Astrocyte (in vitro differentiated cells and primary cell): ENCODE measurements around the gene ERFE. TPM values are rescaled to one million over a fixed set of nuclear protein-coding genes. Genes with fewer than 3 reads are reported as not detected.

Experiments
- DNase-seq: peaks from one replicate; pipeline ENCODE4 v3.0.0-alpha.2; 2010; ENCODE audit warnings: low read depth
- FAIRE-seq: peaks from 2 replicates; lab custom pipeline; 2011; peaks lifted over from hg19 to GRCh38; lab: Jason Lieb, UNC
- H2AFZ ChIP-seq: 2 replicates; pipeline ENCODE4 v1.6.0; 2012; ENCODE audit warnings: low read depth, low read length, inconsistent platforms
- H3K27ac ChIP-seq: 2 replicates; pipeline ENCODE4 v1.5.1; 2011; ENCODE audit warnings: low read depth, low read length, inconsistent platforms
- H3K27me3 ChIP-seq: 2 replicates; pipeline ENCODE4 v1.6.0; 2011; ENCODE audit warnings: low read length, inconsistent platforms; ENCODE audit not compliant: insufficient read depth
- H3K36me3 ChIP-seq: 2 replicates; pipeline ENCODE4 v1.5.1; 2011; ENCODE audit warnings: low read length, inconsistent platforms; ENCODE audit not compliant: insufficient read depth
- H3K4me1 ChIP-seq: 2 replicates; pipeline ENCODE4 v1.5.1; 2011; ENCODE audit warnings: low read length, inconsistent platforms; ENCODE audit not compliant: insufficient read depth
- H3K4me2 ChIP-seq: 2 replicates; pipeline ENCODE4 v1.6.0; 2012; ENCODE audit warnings: low read length, inconsistent platforms
- H3K4me3 ChIP-seq: 2 replicates; pipeline ENCODE4 v1.5.1; 2011; ENCODE audit warnings: low read depth, mild to moderate bottlenecking, low read length, inconsistent platforms; ENCODE audit not compliant: insufficient read depth
- H3K79me2 ChIP-seq: 2 replicates; pipeline ENCODE4 v1.6.0; 2012; ENCODE audit warnings: mild to moderate bottlenecking, low read length, inconsistent platforms; ENCODE audit not compliant: insufficient read depth
- H3K9ac ChIP-seq: 2 replicates; pipeline ENCODE4 v1.6.0; 2012; ENCODE audit warnings: mild to moderate bottlenecking, low read length, inconsistent platforms
- H3K9me3 ChIP-seq: 2 replicates; pipeline ENCODE4 v1.5.1; 2012; ENCODE audit warnings: low read depth, mild to moderate bottlenecking, low read length, inconsistent platforms; ENCODE audit not compliant: insufficient read depth
- H4K20me1 ChIP-seq: 2 replicates; pipeline ENCODE4 v1.6.0; 2012; ENCODE audit warnings: low read length, inconsistent platforms; ENCODE audit not compliant: insufficient read depth
- H3K27ac Mint-ChIP-seq: one replicate; pipeline ENCODE4 v1.8.0; 2021; ENCODE audit warnings: mild to moderate bottlenecking, mixed read lengths; ENCODE audit not compliant: unreplicated experiment
- H3K27me3 Mint-ChIP-seq: one replicate; pipeline ENCODE4 v1.8.0; 2021; ENCODE audit warnings: low read depth, mixed read lengths; ENCODE audit not compliant: unreplicated experiment
- H3K36me3 Mint-ChIP-seq: one replicate; pipeline ENCODE4 v1.8.0; 2021; ENCODE audit warnings: low read depth, mixed read lengths; ENCODE audit not compliant: unreplicated experiment
- H3K4me1 Mint-ChIP-seq: one replicate; pipeline ENCODE4 v1.8.0; 2021; ENCODE audit warnings: low read depth, mixed read lengths; ENCODE audit not compliant: unreplicated experiment
- H3K4me3 Mint-ChIP-seq: one replicate; pipeline ENCODE4 v1.8.0; 2021; ENCODE audit warnings: mild to moderate bottlenecking, moderate library complexity, mixed read lengths; ENCODE audit not compliant: unreplicated experiment
- H3K9me3 Mint-ChIP-seq: one replicate; pipeline ENCODE4 v1.8.0; 2021; ENCODE audit warnings: mild to moderate bottlenecking, mixed read lengths; ENCODE audit not compliant: unreplicated experiment
- EZH2 ChIP-seq: IDR thresholded peaks from 2 replicates; pipeline ENCODE4 v1.6.1; 2012; ENCODE audit warnings: mild to moderate bottlenecking, low read length, inconsistent platforms; ENCODE audit not compliant: insufficient read depth
- total RNA-seq: library from RNA; stranded (reverse); gene quantifications from 2 replicates; pipeline ENCODE4 v1.2.1, GENCODE V29; 2021
- TF ChIP-seq, protein P1 (sequence below): IDR thresholded peaks from 2 replicates; pipeline ENCODE4 v1.5.1; 2011; ENCODE audit warnings: low read depth, mild to moderate bottlenecking, inconsistent platforms, low read length, moderate library complexity; ENCODE audit not compliant: insufficient read depth

ERFE gene
- total RNA-seq, 1 donor from 2014 or later = 1.4 TPM

GRCh38 chr2:238130696-238131628 lies 27.8 kb upstream of the ERFE start:
- no peaks in the 10 kb centered on the region for H3K9me3 ChIP-seq
- H3K27me3 Mint-ChIP-seq = peaks cover 24% of the 10 kb centered on the region
- H3K4me3 ChIP-seq = no peak overlapping the region
- H3K4me3 Mint-ChIP-seq = no peak overlapping the region
- H3K27ac Mint-ChIP-seq = no peak overlapping the region
- H3K9ac ChIP-seq = no peak overlapping the region
- FAIRE-seq (no peak), DNase-seq (no peak)
- no peak overlapping the region for H3K27ac ChIP-seq
- no peaks in the 10 kb centered on the region for H3K36me3 ChIP-seq
- no peaks in the 10 kb centered on the region for H4K20me1 ChIP-seq
- no peaks in the 10 kb centered on the region for H3K27me3 ChIP-seq
- TF ChIP-seq, protein P1, sequence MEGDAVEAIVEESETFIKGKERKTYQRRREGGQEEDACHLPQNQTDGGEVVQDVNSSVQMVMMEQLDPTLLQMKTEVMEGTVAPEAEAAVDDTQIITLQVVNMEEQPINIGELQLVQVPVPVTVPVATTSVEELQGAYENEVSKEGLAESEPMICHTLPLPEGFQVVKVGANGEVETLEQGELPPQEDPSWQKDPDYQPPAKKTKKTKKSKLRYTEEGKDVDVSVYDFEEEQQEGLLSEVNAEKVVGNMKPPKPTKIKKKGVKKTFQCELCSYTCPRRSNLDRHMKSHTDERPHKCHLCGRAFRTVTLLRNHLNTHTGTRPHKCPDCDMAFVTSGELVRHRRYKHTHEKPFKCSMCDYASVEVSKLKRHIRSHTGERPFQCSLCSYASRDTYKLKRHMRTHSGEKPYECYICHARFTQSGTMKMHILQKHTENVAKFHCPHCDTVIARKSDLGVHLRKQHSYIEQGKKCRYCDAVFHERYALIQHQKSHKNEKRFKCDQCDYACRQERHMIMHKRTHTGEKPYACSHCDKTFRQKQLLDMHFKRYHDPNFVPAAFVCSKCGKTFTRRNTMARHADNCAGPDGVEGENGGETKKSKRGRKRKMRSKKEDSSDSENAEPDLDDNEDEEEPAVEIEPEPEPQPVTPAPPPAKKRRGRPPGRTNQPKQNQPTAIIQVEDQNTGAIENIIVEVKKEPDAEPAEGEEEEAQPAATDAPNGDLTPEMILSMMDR = no peak
- no peak for TF ChIP-seq EZH2
- no peaks in the 10 kb centered on the region for H3K4me1 Mint-ChIP-seq
- H2AFZ ChIP-seq = no peak overlapping the region
- H3K4me2 ChIP-seq = no peak overlapping the region
- no peaks in the 10 kb centered on the region for H3K9me3 Mint-ChIP-seq
- no peaks in the 10 kb centered on the region for H3K36me3 Mint-ChIP-seq
- no peaks in the 10 kb centered on the region for H3K79me2 ChIP-seq
- no peaks in the 10 kb centered on the region for H3K4me1 ChIP-seq

GRCh38 chr2:238131761-238132462 lies 26.9 kb upstream of the ERFE start:
- no peak overlapping the region for H3K27ac ChIP-seq
- Mint-ChIP-seq H3K4me1 (no peaks in the 10 kb centered on the region), H3K27ac (no peak overlapping the region), H3K9me3 (no peaks in the 10 kb centered on the region), H3K4me3 (no peak overlapping the region), H3K36me3 (no peaks in the 10 kb centered on the region), H3K27me3 (peaks cover 32% of the 10 kb centered on the region)
- H3K79me2 ChIP-seq = no peaks in the 10 kb centered on the region
- H3K4me3 ChIP-seq = no peak overlapping the region
- no peaks in the 10 kb centered on the region for H3K36me3 ChIP-seq
- no peaks in the 10 kb centered on the region for H4K20me1 ChIP-seq
- no peaks in the 10 kb centered on the region for H3K9me3 ChIP-seq
- H3K9ac ChIP-seq = no peak overlapping the region
- H2AFZ ChIP-seq = no peak overlapping the region
- TF ChIP-seq, protein P1 = no peak
- TF ChIP-seq EZH2 = no peak
- FAIRE-seq (no peak), DNase-seq (no peak)
- H3K4me1 ChIP-seq = no peaks in the 10 kb centered on the region
- H3K27me3 ChIP-seq = no peaks in the 10 kb centered on the region
- no peak overlapping the region for H3K4me2 ChIP-seq
